ENCODE measurements around the gene MPZL1.

MPZL1 gene

DNA sequence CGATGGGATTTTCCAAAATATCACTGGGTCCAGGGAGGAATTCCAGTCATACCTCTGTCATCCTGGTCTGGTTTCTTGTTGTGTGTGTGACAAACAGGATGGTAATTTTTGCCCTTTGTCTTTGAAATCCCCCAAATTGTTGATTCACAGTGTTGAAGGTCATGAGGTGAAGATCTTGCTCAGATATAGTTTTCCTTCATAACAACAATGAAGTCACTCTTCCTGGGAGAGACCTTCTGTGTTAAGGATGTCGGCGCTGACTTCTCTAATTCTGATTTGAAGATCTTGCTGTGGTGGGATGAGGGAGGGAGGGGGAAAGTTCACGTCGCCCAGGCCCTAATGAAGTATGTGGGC, 32.2 kb upstream of the MPZL1 start:
- Mint-ChIP-seq H3K36me3 (ENCODE audit: low read depth) (no peaks in the 10 kb centered on the region), H3K27ac (no peak overlapping the region), H3K27me3 (ENCODE audit: low read depth, poor library complexity) (peaks cover 5% of the 10 kb centered on the region), H3K9me3 (no peaks in the 10 kb centered on the region), H3K4me3 (no peak overlapping the region), H3K4me1 (peaks cover 38% of the 10 kb centered on the region)
- DNase-seq = no peak
- no peak for TF ChIP-seq CTCF (IDR thresholded peaks at IDR 0.05)

GRCh38 chr1:167690053-167690452, 31.7 kb upstream of the MPZL1 start:
- no peak overlapping the region for H3K4me3 Mint-ChIP-seq
- TF ChIP-seq CTCF (IDR thresholded peaks at IDR 0.05) = no peak
- H3K36me3 Mint-ChIP-seq (ENCODE audit: low read depth) = no peaks in the 10 kb centered on the region
- H3K27ac Mint-ChIP-seq = no peak overlapping the region
- H3K4me1 Mint-ChIP-seq = peaks cover 40% of the 10 kb centered on the region
- DNase-seq = no peak
- no peaks in the 10 kb centered on the region for H3K9me3 Mint-ChIP-seq
- H3K27me3 Mint-ChIP-seq (ENCODE audit: low read depth, poor library complexity) = peaks cover 8% of the 10 kb centered on the region

GRCh38 chr1:167693425-167694045, 28.2 kb upstream of the MPZL1 start:
- Mint-ChIP-seq H3K4me3 (no peak overlapping the region), H3K9me3 (no peaks in the 10 kb centered on the region), H3K27ac (no peak overlapping the region), H3K4me1 (peaks cover 28% of the 10 kb centered on the region), H3K27me3 (ENCODE audit: low read depth, poor library complexity) (peaks cover 14% of the 10 kb centered on the region), H3K36me3 (ENCODE audit: low read depth) (no peaks in the 10 kb centered on the region)
- no peak for DNase-seq
- TF ChIP-seq CTCF (IDR thresholded peaks at IDR 0.05) = no peak

DNA sequence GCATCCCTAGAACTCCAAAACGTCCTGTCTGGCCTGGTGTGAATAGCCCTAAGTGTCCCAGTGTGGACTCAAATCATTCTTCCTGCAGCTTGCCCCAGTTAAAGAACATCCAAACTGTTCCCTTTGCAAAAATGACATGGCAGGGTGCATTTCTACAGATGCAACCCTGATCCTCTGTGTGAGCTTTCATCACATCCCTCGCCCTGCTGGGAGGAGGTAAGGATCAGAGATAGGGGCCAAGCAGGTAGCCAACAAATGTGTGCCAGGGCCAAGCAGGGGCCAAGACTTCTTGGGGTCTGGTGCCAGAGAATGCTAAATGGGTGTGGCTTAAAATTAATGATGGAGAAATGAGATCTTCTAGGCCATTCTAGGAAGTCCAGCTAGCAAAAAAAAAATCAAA, 27.1 kb upstream of the MPZL1 start:
- Mint-ChIP-seq H3K4me1 (peaks cover 28% of the 10 kb centered on the region), H3K4me3 (no peak overlapping the region), H3K36me3 (ENCODE audit: low read depth) (no peaks in the 10 kb centered on the region), H3K27ac (no peak overlapping the region), H3K27me3 (ENCODE audit: low read depth, poor library complexity) (peaks cover 22% of the 10 kb centered on the region), H3K9me3 (no peaks in the 10 kb centered on the region)
- TF ChIP-seq CTCF (IDR thresholded peaks at IDR 0.05) = no peak
- DNase-seq = no peak

- no peak for TF ChIP-seq CTCF (IDR thresholded peaks at IDR 0.05)
- no peak overlapping the region for H3K27ac Mint-ChIP-seq
- no peaks in the 10 kb centered on the region for H3K9me3 Mint-ChIP-seq
- peaks cover 23% of the 10 kb centered on the region for H3K27me3 Mint-ChIP-seq (ENCODE audit: low read depth, poor library complexity)
- no peak for DNase-seq
- no peak overlapping the region for H3K4me3 Mint-ChIP-seq
- H3K4me1 Mint-ChIP-seq = peaks cover 28% of the 10 kb centered on the region
- H3K36me3 Mint-ChIP-seq (ENCODE audit: low read depth) = no peaks in the 10 kb centered on the region
These were observed 26.6 kb upstream of the MPZL1 start for GRCh38 chr1:167695147-167695546.

- Mint-ChIP-seq H3K4me3 (no peak overlapping the region), H3K27me3 (ENCODE audit: low read depth, poor library complexity) (peaks cover 18% of the 10 kb centered on the region)
- TF ChIP-seq CTCF (IDR thresholded peaks at IDR 0.05) = no peak
These were observed 25.8 kb upstream of the MPZL1 start for GRCh38 chr1:167695756-167696561.

More at GRCh38 chr1:167695756-167696561, 25.8 kb upstream of the MPZL1 start:
- H3K4me1 Mint-ChIP-seq = peaks cover 28% of the 10 kb centered on the region
- no peak overlapping the region for H3K27ac Mint-ChIP-seq
- no peaks in the 10 kb centered on the region for H3K9me3 Mint-ChIP-seq
- DNase-seq = no peak
- no peaks in the 10 kb centered on the region for H3K36me3 Mint-ChIP-seq (ENCODE audit: low read depth)
